HG03025 (cell line): Measurements from ENCODE around the gene NELL1.

Source experiments
- ATAC-seq: cut with Tn5 transposase; IDR thresholded peaks from one replicate; pipeline ENCODE4 v1.9.1; 2021; ENCODE audit warnings: mild to moderate bottlenecking, moderate library complexity; ENCODE audit not compliant: unreplicated experiment, low FRiP score

The NELL1 gene

DNA sequence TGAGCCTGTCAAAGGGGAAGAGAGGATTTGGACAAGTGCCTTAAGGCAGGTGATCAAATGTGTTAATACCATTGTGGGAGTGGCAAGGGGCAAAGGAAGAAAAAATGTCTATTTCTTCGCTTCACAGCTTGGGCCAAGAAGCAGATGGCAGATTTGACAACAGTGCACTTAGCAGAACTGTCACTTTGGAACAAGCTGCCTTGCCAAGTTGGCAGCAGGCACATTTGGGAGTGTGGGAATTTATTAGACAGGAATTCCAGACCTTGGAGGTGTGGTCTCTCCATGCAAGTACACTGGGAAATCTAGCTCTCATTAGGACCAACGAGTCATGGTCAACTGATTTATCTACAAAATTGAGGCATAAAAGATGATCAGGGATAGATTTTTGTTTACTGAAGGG lies 265.1 kb downstream of the NELL1 start:
- ATAC-seq: no peak

GRCh38 chr11:20937826-20938225 lies 268.4 kb downstream of the NELL1 start:
- no peak for ATAC-seq

DNA sequence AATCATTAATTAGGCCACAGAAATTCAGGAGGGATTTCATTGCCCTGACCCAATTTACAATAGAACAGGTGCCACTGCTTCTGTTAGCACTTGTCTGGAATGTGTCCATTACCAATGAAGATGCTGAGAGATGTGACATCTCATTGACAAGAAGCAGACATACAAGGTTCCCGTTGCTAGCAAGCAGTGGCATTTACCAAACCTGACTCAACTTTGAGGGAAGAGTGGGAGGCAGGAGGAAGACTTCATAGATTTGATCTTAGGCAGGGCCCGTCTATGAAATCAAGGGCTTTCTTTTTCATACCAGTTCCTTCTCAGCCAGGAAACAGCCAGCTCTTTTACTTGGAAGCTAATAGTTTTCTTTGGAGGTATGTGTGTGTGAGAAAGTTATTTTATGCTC lies 280.2 kb downstream of the NELL1 start:
- no peak for ATAC-seq

GRCh38 chr11:20962581-20962980 lies 293.2 kb downstream of the NELL1 start:
- ATAC-seq: no peak

- ATAC-seq: no peak
Observed at GRCh38 chr11:20963596-20963995, 294.2 kb downstream of the NELL1 start.

DNA sequence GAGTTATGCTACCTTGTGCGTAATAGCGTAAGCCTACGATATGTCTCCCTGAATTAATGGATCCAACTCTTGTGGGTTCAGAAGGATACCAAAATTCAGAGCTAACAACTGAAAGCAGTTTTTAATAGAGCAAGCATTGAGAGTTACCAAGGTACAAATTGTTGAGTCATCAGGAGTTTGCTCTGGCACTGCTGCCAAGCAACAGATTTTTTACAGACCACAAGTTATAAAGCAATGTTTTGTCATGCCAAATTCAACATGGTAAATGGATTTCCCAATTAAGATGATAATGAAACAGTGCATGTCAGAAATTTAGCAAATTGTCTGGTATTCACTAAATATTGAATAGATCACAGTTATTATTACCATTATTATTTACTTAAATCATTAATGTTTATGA lies 295.6 kb downstream of the NELL1 start:
- no peak for ATAC-seq

DNA sequence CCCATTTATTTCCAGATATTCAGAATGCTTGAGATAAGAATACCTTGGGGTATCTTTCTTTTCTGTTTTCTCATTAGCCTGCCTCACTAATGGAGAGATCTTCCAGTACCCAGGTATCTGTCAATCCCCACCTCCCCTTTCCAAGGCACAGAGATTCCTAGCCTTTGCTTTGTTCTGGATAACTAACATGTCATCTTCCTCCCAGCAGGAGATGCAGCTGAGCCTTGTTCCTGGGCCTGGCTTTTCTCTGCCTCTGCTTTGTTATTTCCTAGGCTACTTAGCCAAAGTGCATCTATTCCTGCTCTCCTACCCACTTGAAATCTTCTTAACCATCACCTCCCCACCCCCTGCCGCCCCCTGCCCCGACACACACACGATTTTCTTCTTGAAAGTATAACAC lies 297.1 kb downstream of the NELL1 start:
- ATAC-seq: no peak

DNA sequence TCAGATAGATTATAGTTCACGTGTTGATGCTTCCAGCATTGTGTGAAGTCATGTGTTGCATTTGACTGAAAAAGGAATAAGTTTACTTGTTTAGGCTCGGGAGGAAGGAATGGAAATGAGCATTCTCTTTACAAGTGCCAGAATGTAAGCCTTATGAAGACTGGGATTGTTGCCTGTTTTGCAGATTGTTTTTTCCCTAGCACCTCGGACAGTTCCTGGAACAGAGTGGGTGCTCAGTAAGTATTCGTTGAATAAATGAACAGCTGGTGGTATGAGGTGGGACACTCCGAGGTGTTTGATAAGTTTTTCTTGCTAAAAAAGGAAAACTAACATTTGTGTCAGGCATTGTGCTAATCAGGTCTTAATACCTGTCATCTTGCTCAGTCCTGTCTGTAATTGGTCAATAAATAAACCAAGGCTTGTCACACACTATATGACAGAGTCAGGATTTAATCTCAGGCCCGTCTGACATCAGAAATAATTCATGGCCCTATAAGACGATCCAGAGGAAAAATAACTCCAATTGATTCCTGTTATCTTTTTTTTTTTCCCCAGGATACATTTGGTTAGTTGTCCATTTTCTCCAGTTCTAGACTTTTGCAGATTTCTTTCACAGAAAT lies 304.7 kb downstream of the NELL1 start:
- ATAC-seq: no peak

- ATAC-seq: no peak
Observed at GRCh38 chr11:20980736-20981135, 311.4 kb downstream of the NELL1 start.

DNA sequence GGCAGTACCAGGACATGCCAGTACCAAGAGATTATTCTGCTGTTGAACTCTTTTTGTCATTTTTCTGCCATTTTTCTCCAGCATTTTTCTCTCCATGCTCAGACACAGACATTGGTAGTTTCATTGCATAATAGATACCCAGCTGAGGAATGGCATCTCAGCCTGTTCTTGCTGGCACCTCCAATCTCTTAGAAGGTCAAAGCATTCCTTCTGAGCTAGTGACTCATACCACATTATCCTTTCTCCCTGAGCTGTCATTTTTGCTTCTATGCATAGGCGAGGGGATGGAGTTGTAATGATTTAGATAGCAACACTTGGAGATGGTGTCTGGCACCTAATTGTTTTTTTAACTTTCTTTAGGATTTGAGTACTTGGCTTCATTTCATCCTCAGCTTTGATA lies 321.1 kb downstream of the NELL1 start:
- no peak for ATAC-seq

DNA sequence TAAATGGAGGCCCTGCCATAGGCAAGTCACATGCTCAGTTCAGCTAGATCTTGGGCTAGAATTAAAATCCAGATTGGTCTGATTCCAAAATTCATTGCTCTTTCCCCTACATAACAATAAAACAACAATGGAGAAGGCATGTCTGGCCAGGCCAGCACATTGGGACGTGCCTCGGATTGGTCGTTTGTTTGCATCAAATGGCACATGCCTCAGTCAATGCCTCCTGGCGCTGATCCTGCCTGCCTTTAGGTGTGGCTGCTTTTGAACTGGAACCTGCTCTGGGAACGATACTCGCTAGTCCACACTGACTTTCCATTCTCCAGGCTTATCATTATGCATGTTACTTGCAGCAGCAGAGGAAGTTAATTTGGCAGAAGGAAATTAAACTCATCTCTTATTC lies 322.1 kb downstream of the NELL1 start:
- ATAC-seq: no peak

DNA sequence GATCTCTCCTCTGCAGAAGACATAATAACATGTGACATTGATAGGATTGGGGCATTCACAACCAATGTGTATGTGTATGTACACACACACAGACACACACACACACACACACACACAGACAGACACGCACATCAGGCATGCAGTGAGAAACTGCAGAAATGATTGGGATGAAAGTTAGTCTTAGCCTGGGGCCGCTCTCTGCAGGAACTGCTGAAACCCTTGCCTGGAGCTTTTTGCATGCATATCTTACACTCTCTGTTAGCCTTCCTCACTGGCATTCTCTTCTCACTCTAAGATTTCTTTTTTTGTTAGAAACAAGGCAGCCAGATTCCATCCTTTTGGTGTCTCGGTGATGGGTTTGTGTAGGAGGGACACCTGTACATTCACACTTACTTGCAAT lies 337.9 kb downstream of the NELL1 start:
- no peak for ATAC-seq

- no peak for ATAC-seq
Observed at GRCh38 chr11:21018248-21018647, 348.9 kb downstream of the NELL1 start.

DNA sequence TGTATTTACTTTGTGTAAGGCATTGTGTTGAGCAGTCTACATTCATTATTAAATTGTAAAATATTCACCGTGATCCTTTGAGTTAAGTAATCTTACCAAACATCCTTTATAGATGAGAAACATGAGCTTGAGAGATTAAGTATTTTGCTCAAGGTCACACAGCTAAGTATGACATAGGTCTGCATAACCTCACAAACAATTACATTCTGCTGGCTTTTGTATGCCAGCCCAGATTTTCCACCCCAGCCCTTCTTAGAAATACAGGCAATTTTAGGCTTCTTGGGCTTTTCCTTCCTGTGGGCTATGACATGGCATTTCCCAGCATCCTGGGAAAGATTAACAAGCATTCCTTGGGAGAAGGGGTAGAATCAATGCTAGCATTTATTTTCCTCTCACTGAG lies 357.3 kb downstream of the NELL1 start:
- no peak for ATAC-seq

- no peak for ATAC-seq
Observed at GRCh38 chr11:21037850-21038249, 368.5 kb downstream of the NELL1 start.

- ATAC-seq: no peak
Observed at GRCh38 chr11:21038801-21039200, 369.4 kb downstream of the NELL1 start.

GRCh38 chr11:21040630-21041029 lies 371.2 kb downstream of the NELL1 start:
- ATAC-seq: no peak

DNA sequence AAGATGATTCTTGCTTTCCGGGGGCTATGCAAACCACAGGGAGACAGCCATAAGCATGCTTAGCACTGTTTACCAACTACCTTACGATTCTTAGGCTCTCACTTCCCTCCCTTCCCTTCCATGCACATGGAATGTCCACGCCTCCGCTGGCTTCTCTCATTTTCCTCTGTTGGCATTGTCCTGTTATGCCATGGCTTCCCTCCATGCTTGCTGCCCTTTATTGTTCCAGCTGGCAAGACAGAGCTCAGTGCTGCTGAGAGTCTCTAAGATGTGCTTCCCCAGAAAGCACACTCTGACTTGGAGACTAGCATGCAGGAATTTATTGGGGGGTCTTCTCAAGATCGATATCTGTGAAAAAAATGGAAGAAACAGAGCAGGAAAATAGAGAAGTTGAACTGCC lies 379.2 kb downstream of the NELL1 start:
- no peak for ATAC-seq

- ATAC-seq: no peak
Observed at GRCh38 chr11:21053466-21053865, 384.1 kb downstream of the NELL1 start.

DNA sequence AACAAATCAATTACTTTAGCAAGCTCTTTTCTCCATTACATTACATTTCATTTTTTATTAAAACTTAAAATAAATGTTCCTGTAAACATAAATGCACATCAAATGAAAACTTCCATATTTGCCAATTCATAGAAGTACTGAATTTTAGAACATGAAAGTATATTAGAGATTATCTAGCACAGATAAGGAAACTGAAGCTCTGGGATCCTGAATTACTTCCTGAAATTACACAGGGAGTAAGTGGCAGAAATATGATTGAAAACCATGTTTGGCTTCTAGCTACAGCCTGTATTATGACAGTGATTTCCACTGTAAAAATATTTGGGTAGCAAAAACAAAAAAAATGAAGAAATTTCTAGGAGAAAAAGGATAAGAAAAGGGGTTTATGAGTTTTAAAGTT lies 387.3 kb downstream of the NELL1 start:
- no peak for ATAC-seq

DNA sequence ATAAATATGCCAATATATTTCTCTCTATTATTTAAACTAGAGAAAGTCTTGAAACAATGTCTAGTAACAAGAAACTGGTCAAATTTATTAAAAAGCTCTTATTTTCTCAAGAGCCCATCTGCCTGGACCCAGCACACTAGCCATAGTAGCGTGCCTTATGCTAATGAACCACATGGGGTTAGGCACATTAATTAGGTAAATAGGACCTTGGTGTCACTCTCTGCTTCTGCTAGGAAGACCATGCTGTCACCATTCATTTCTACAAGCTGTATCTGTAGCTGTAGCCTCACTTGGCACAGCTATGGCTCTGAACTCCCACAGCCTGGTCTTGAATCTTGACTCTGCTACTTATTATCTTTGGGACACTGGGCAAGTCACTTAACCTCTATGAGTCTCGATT lies 390.5 kb downstream of the NELL1 start:
- no peak for ATAC-seq

DNA sequence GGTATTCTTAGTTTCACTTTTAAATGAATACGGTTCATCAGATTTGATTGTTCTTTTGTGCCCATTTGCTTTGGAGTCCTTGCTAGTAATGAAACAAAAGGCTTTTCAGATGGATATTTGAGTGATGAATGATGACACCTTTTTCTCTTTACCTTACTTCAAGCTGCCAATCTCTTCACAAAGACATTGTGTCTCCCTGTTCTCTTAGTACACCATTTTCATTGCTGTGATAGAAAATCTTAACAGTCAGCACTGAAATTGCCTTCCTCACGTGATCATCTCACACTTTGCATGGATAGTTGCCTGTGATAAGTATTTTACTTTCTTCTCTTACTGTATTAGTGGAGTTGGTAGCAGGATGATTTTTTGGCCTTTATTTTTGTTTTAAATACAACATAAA lies 396.6 kb downstream of the NELL1 start:
- ATAC-seq: no peak

GRCh38 chr11:21068886-21069285 lies 399.5 kb downstream of the NELL1 start:
- ATAC-seq: no peak
